Measurements from ENCODE around the gene MFGE8. TPM values are rescaled to one million over a fixed set of nuclear protein-coding genes. Genes with fewer than 3 reads are reported as not detected.

Gene MFGE8
- total RNA-seq, 4 donors from 2014 or later: 50.7 to 186 (median 81.7) TPM

DNA sequence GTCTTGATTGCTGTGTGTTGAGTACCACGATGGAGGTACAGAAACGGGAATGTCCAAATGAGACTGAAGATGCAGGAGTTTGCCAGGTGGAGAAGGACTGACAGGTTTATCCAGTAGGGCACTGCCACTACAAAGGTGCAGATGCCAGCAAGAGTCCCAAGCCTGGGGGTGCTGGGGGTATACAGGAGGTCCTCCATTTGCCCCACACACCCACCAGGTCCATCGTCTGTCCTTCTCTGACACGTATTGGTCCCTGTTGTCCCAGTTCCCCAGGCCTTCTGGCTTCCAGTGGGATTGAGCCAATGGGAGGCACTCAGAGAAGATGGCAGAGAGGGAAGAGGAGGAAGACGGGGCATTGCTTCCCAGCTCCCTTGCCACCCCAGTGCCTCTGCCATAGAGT lies 24.5 kb downstream of the MFGE8 start:
- peaks cover 0 to 6% (median 0%) of the 10 kb centered on the region in 4 donors for H3K27me3 ChIP-seq
- DNase-seq: no peak
- no peak overlapping the region for H3K4me3 ChIP-seq
- intact Hi-C loops (cut with DNase I): no loop called here
- no peaks in the 10 kb centered on the region for H3K4me1 ChIP-seq
- H3K36me3 ChIP-seq: peaks cover 0 to 6% (median 0%) of the 10 kb centered on the region in 3 donors
- H3K9me3 ChIP-seq: no peaks in the 10 kb centered on the region
- WGBS, 2 donors: 86 to 96% methylated on average over 3 to 5 of the region's 5 CpGs
- TF ChIP-seq POLR2A (IDR thresholded peaks at IDR 0.05): no peak
- TF ChIP-seq, protein P1, sequence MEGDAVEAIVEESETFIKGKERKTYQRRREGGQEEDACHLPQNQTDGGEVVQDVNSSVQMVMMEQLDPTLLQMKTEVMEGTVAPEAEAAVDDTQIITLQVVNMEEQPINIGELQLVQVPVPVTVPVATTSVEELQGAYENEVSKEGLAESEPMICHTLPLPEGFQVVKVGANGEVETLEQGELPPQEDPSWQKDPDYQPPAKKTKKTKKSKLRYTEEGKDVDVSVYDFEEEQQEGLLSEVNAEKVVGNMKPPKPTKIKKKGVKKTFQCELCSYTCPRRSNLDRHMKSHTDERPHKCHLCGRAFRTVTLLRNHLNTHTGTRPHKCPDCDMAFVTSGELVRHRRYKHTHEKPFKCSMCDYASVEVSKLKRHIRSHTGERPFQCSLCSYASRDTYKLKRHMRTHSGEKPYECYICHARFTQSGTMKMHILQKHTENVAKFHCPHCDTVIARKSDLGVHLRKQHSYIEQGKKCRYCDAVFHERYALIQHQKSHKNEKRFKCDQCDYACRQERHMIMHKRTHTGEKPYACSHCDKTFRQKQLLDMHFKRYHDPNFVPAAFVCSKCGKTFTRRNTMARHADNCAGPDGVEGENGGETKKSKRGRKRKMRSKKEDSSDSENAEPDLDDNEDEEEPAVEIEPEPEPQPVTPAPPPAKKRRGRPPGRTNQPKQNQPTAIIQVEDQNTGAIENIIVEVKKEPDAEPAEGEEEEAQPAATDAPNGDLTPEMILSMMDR (IDR thresholded peaks at IDR 0.05): no peak
- no peak overlapping the region for H3K27ac ChIP-seq

DNA sequence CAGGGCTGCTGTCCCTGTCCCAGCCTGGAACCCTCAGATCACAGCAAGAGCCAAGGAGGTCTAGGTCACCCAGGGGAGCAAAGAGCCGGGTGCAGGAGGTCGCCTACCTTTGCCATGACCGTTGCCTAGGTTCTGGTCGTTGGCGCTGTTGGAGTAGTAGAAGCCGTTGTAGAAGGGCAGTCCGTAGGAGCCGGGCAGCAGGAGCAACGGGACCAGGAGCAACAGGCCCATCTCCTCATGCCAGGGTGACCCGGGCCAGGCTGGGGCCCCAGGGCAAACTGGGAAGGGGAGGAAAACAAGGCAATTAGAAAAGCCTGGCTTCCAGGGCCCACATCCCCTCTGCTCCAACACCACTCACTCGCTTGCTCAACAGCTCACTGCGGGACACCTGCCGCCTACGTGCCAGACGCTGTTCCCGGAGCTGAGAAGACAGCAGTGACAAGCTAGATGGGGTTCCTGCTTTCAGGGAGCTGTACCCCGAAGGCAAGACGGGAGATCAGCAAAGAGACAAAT lies 26.1 kb downstream of the MFGE8 start:
- Histone ChIP-seq H3K4me3 (no peak overlapping the region), H3K27me3 (no peaks in the 10 kb centered on the region), H3K27ac (no peak overlapping the region), H3K36me3 (peaks cover 0 to 6% (median 0%) of the 10 kb centered on the region in 3 donors), H3K4me1 (no peaks in the 10 kb centered on the region), H3K9me3 (no peaks in the 10 kb centered on the region)
- no peak for DNase-seq
- TF ChIP-seq, protein P1 (IDR thresholded peaks at IDR 0.05): no peak
- no peak for TF ChIP-seq POLR2A (IDR thresholded peaks at IDR 0.05)
- 77 to 94% methylated on average over 3 to 9 of the region's 18 CpGs for WGBS, 2 donors
- intact Hi-C loops (cut with DNase I): no loop called here

DNA sequence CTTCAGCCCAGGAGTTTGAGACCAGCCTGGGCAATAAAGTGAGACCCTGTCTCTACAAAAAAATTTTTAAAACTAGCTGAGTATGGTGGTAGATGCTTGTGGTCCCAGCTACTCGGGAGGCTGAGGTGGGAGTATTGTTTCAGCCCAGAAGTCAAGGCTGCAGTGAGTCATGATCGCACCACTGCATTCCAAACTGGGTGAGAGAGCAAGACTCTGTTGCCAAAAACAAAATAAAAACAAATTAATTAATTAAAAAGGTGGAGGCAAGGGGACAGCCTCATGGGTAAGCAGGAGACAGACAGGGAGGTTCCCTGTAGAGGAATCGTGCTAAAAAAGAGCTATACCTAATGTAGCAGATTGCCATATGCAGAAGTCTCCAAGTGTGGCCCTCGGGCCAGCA lies 30.4 kb downstream of the MFGE8 start:
- H3K27me3 ChIP-seq: no peaks in the 10 kb centered on the region
- intact Hi-C loops (cut with DNase I): no loop called here
- no peak overlapping the region for H3K27ac ChIP-seq
- H3K9me3 ChIP-seq: no peaks in the 10 kb centered on the region
- no peak overlapping the region for H3K4me3 ChIP-seq
- WGBS, 2 donors: 57 to 76% methylated on average over 4 of the region's 4 CpGs
- peaks cover 0 to 13% (median 0%) of the 10 kb centered on the region in 3 donors for H3K36me3 ChIP-seq
- TF ChIP-seq, protein P1 (IDR thresholded peaks at IDR 0.05): no peak
- TF ChIP-seq POLR2A (IDR thresholded peaks at IDR 0.05): no peak
- no peak for DNase-seq
- H3K4me1 ChIP-seq: no peaks in the 10 kb centered on the region

DNA sequence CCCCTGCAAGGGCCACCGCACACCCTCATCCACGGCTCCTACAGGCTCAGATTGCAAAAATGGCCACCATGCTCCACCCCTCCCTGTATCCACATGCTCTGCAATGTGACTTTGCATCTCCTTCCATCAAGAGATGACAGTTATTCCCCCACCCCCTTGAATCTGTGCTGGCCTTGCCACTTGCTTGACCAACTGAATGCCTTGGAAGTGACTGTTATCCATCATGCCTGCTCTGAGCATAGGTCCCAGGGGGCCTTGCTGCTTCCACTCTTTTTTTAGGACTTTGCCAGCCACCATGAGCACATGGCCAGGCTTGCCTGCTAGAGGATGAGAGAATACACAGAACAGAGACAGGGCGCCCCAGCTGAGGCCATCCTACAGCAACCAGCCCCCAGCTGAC lies 31.4 kb downstream of the MFGE8 start:
- TF ChIP-seq POLR2A (IDR thresholded peaks at IDR 0.05): no peak
- TF ChIP-seq, protein P1 (IDR thresholded peaks at IDR 0.05): no peak
- intact Hi-C loops (cut with DNase I): no loop called here
- Histone ChIP-seq H3K4me3 (no peak overlapping the region), H3K27me3 (no peaks in the 10 kb centered on the region), H3K36me3 (peaks cover 0 to 13% (median 0%) of the 10 kb centered on the region in 3 donors), H3K27ac (no peak overlapping the region), H3K4me1 (no peaks in the 10 kb centered on the region), H3K9me3 (no peaks in the 10 kb centered on the region)
- WGBS, 2 donors: 81 to 82% methylated on average over 2 to 3 of the region's 3 CpGs
- DNase-seq: no peak

DNA sequence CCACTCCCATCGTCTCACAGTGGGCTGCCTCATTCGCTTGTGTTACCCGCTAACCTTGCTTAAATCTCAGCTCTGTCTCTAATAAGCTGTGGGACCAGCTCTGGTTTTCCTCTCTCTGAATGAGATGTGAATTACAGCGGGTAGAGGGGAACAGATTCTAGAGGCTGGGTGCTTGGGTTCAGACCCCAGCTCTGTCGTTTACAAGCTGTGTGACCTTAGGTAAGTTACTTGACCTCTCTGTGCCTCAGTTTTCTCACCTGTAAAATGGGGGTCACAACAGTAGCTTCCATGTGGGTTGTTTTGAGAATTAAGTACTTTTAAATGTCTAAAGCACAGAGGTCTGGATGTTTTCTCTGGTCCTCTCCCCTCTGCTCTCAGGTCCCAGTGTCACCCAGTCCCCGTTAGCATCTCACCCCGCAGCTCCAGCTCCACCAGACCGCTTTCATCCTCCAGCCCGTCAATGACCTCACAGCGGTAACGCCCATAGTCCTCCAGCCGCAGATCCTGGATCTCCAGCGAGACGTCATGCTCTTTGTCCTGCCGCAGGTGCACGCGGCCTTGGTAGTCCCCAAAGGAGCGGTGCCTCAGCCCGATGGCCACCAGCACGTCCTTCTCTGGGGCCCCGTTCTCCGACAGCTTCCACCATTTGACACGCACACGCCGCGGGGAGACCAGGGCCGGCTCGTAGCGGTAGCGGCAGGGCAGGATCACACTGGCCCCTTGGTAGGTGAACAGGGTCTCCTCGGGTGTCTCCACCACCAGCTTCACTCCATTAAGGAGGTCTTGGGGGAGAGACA lies 32.0 kb downstream of the MFGE8 start:
- DNase-seq: no peak
- WGBS, 2 donors: 95 to 97% methylated on average over 13 to 18 of the region's 31 CpGs
- Histone ChIP-seq H3K4me3 (no peak overlapping the region), H3K36me3 (peaks cover 0 to 13% (median 0%) of the 10 kb centered on the region in 3 donors), H3K27me3 (no peaks in the 10 kb centered on the region), H3K9me3 (no peaks in the 10 kb centered on the region), H3K4me1 (no peaks in the 10 kb centered on the region), H3K27ac (no peak overlapping the region)
- intact Hi-C loops (cut with DNase I): no loop called here
- no peak for TF ChIP-seq POLR2A (IDR thresholded peaks at IDR 0.05)
- TF ChIP-seq, protein P1 (IDR thresholded peaks at IDR 0.05): no peak
